Left lobe of liver (tissue), 2 donors: ENCODE data around the gene C5orf22. TPM values are rescaled to one million over a fixed set of nuclear protein-coding genes. Genes with fewer than 3 reads are reported as not detected.
"Not testable (repeated sequence)": the region's sequence is repeated elsewhere in the genome, so short reads cannot be mapped to it uniquely, and the experiment has no call there.

Experiments
- ATAC-seq: fragments of 200-7000 bp; cut with Tn5 transposase; one replicate; pipeline ENCODE4 v1.9.1; 2020; ENCODE audit warnings: mild to moderate bottlenecking, moderate library complexity
- DNase-seq: peaks from one replicate; pipeline ENCODE4 v3.0.0-alpha.2; 2020; ENCODE audit warnings: low spot score
- total RNA-seq: library from RNA; stranded (reverse); gene quantifications from one replicate; pipeline ENCODE4 v1.2.1, GENCODE V29; 2021
- donor health status: DM: no; HTN: no; CAD: no; lungs with moderate emphysema.
- donor health status: DM: no; HTN: yes; CAD: no.

C5orf22 gene
- 8.2 TPM for total RNA-seq

GRCh38 chr5:31531888-31532547 lies at the start of gene C5orf22, which contains the start of gene DROSHA:
C5orf22 (plus strand) TSS chr5:31532301; CDS start chr5:31532393, 92 bp downstream.
DROSHA (minus strand) TSS chr5:31532093; CDS start chr5:31529059, 3,034 bp downstream.
- ATAC-seq = peak; percentile 97

GRCh38 chr5:31485376-31486207 lies 46.5 kb upstream of the C5orf22 start:
- ATAC-seq = no peak

More at GRCh38 chr5:31531888-31532547, at the start of gene C5orf22, which contains the start of gene DROSHA:
- peak; percentile 97 for DNase-seq

GRCh38 chr5:31486441-31486840 lies 45.7 kb upstream of the C5orf22 start:
- DNase-seq (no peak), ATAC-seq (no peak)

More at GRCh38 chr5:31485376-31486207, 46.5 kb upstream of the C5orf22 start:
- DNase-seq = no peak

GRCh38 chr5:31487506-31487905 lies 44.6 kb upstream of the C5orf22 start:
- DNase-seq = no peak
- ATAC-seq = no peak

- no peak for DNase-seq
- ATAC-seq = no peak
Observed at GRCh38 chr5:31492869-31493268, 39.2 kb upstream of the C5orf22 start.

GRCh38 chr5:31495336-31495735 lies 36.8 kb upstream of the C5orf22 start:
- DNase-seq (no peak), ATAC-seq (no peak)

- DNase-seq (no peak), ATAC-seq (no peak)
Observed at GRCh38 chr5:31496301-31496700, 35.8 kb upstream of the C5orf22 start.

GRCh38 chr5:31496891-31497290 lies 35.2 kb upstream of the C5orf22 start:
- ATAC-seq (no peak), DNase-seq (no peak)

GRCh38 chr5:31500256-31500655 lies 31.8 kb upstream of the C5orf22 start:
- ATAC-seq = no peak
- DNase-seq = no peak

GRCh38 chr5:31502506-31502905 lies 29.6 kb upstream of the C5orf22 start:
- ATAC-seq (no peak), DNase-seq (no peak)

GRCh38 chr5:31504529-31504928 lies 27.6 kb upstream of the C5orf22 start:
- DNase-seq = no peak
- no peak for ATAC-seq

GRCh38 chr5:31511305-31511704 lies 20.8 kb upstream of the C5orf22 start:
- ATAC-seq (no peak), DNase-seq (no peak)

GRCh38 chr5:31516802-31517201 lies 15.3 kb upstream of the C5orf22 start:
- DNase-seq (no peak), ATAC-seq (no peak)

GRCh38 chr5:31523041-31523440 lies 9.1 kb upstream of the C5orf22 start:
- no peak for DNase-seq
- no peak for ATAC-seq

GRCh38 chr5:31530541-31531265 lies 1.4 kb upstream of the C5orf22 start:
- ATAC-seq (no peak), DNase-seq (no peak)

- ATAC-seq (peak; percentile 50), DNase-seq (peak; percentile 46)
Observed at GRCh38 chr5:31531543-31531887, 586 bp upstream of the C5orf22 start.

GRCh38 chr5:31534527-31535046 lies 2.5 kb downstream of the C5orf22 start:
- DNase-seq = no peak
- ATAC-seq = no peak

GRCh38 chr5:31536873-31537272 lies 4.8 kb downstream of the C5orf22 start:
- ATAC-seq (no peak), DNase-seq (no peak)

GRCh38 chr5:31537349-31537748 lies 5.2 kb downstream of the C5orf22 start:
- ATAC-seq = no peak
- DNase-seq = no peak

GRCh38 chr5:31537851-31538250 lies 5.8 kb downstream of the C5orf22 start:
- DNase-seq (no peak), ATAC-seq (no peak)

GRCh38 chr5:31549114-31549513 lies 17.0 kb downstream of the C5orf22 start:
- not testable (repeated sequence) for ATAC-seq

More at GRCh38 chr5:31549114-31549513, 17.0 kb downstream of the C5orf22 start:
- DNase-seq = not testable (repeated sequence)
